DOHH2 (cell line): ENCODE measurements around the gene NSDHL.

Source experiments
- CTCF ChIP-seq: fragments of 200-600 bp; sonication (generic); IDR thresholded peaks from one replicate; pipeline ENCODE4 v1.5.1; 2014; ENCODE audit warnings: antibody characterized with exemption, mild to moderate bottlenecking, low read depth, low read length; ENCODE audit not compliant: poor library complexity, severe bottlenecking
- EZH2phosphoT487 ChIP-seq: fragments of 200-600 bp; sonication (generic); IDR thresholded peaks from 2 replicates; pipeline ENCODE4 v1.6.1; 2017; ENCODE audit warnings: borderline replicate concordance, mild to moderate bottlenecking, antibody characterized with exemption, low read length, moderate library complexity, mixed read lengths

GRCh38 chrX:152847281-152847680 is 16.4 kb downstream of the NSDHL start:
- TF ChIP-seq CTCF: no peak
- TF ChIP-seq EZH2phosphoT487: no peak
